SK-N-SH (cell line): Measurements from ENCODE around the gene LRRFIP2. TPM values are rescaled to one million over a fixed set of nuclear protein-coding genes. Genes with fewer than 3 reads are reported as not detected.

Source experiments
- CTCF ChIA-PET: fragments of 300-600, 350-600 bp; formaldehyde crosslinking; extraction: SDS; loops from one replicate; lab custom pipeline; 2021; lab: Yijun Ruan, JAX
- POLR2A ChIA-PET: fragments of 350-600 bp; sonication (Branson Sonifier 250); formaldehyde crosslinking; extraction: SDS; loops from one replicate; lab custom pipeline; 2020; ENCODE audit warnings: antibody characterized with exemption, inconsistent platforms; lab: Yijun Ruan, JAX
- DNase-seq: peaks from one replicate; pipeline ENCODE4 v3.0.0; 2012
- H2AFZ ChIP-seq: fragments of 200-600 bp; sonication (generic); 2 replicates; pipeline ENCODE4 v1.8.1; 2016; ENCODE audit warnings: antibody characterized with exemption, mild to moderate bottlenecking, low read depth
- H3F3A ChIP-seq: fragments of 200-600 bp; sonication (generic); replicated peaks from 2 replicates; pipeline ENCODE3; 2016; ENCODE audit warnings: antibody characterized with exemption, mild to moderate bottlenecking; ENCODE audit not compliant: insufficient read depth
- H3K27ac ChIP-seq, 2 experiments: fragments of 200-500 bp in 1 of 2; fragments of 200-600 bp in 1 of 2; sonication (Bioruptor generic) in 1 of 2; sonication (generic), shearing (Covaris generic) in 1 of 2; 2 replicates each; pipeline versions ENCODE4 v1.5.1 to v1.6.1; 2014 to 2016; ENCODE audit warnings: low read depth in 2 of 2, inconsistent platforms in 1 of 2, low read length in 1 of 2, mild to moderate bottlenecking in 1 of 2, mixed read lengths in 1 of 2
- H3K27me3 ChIP-seq: fragments of 200-600 bp; sonication (generic), shearing (Covaris generic); 2 replicates; pipeline ENCODE4 v1.6.1; 2016; ENCODE audit warnings: mixed run types; ENCODE audit not compliant: insufficient read depth
- H3K36me3 ChIP-seq, 2 experiments: fragments of 200-500 bp in 1 of 2; fragments of 200-600 bp in 1 of 2; sonication (Bioruptor generic) in 1 of 2; sonication (generic) in 1 of 2; replicated peaks in 1 of 2; 2 replicates each; pipeline versions ENCODE3 to v1.5.1; 2014 to 2016; ENCODE audit warnings: low read length in 1 of 2, mild to moderate bottlenecking in 1 of 2; ENCODE audit not compliant: insufficient read depth in 2 of 2, control insufficient read depth in 1 of 2
- H3K4me1 ChIP-seq, 2 experiments: fragments of 200-500 bp in 1 of 2; fragments of 200-600 bp in 1 of 2; sonication (Bioruptor generic) in 1 of 2; sonication (generic), shearing (Covaris generic) in 1 of 2; 2 replicates each; pipeline versions ENCODE4 v1.5.1 to v1.6.1; 2014 to 2016; ENCODE audit warnings: low read depth in 1 of 2, low read length in 1 of 2, mixed run types in 1 of 2; ENCODE audit not compliant: insufficient read depth in 2 of 2, control insufficient read depth in 1 of 2
- H3K4me2 ChIP-seq: fragments of 200-600 bp; sonication (generic), shearing (Covaris generic); 2 replicates; pipeline ENCODE4 v1.6.1; 2017; ENCODE audit warnings: mixed run types
- H3K4me3 ChIP-seq, 2 experiments: fragments of 200-500 bp in 1 of 2; fragments of 200-600 bp in 1 of 2; sonication (Bioruptor generic) in 1 of 2; sonication (generic), shearing (Covaris generic) in 1 of 2; 2 replicates each; pipeline versions ENCODE4 v1.5.1 to v1.8.1; 2014 to 2016; ENCODE audit warnings: low read depth in 2 of 2, inconsistent platforms in 1 of 2, low read length in 1 of 2, mild to moderate bottlenecking in 1 of 2, mixed read lengths in 1 of 2, moderate library complexity in 1 of 2
- H3K79me2 ChIP-seq: fragments of 200-600 bp; sonication (generic); 2 replicates; pipeline ENCODE4 v1.8.1; 2017; ENCODE audit warnings: mild to moderate bottlenecking; ENCODE audit not compliant: insufficient read depth
- H3K9ac ChIP-seq: fragments of 200-600 bp; sonication (generic); 2 replicates; pipeline ENCODE4 v1.6.1; 2017; ENCODE audit warnings: mixed run types
- H3K9me2 ChIP-seq: fragments of 200-600 bp; sonication (generic); 2 replicates; pipeline ENCODE4 v1.6.1; 2017; ENCODE audit warnings: mixed run types
- H3K9me3 ChIP-seq: fragments of 200-600 bp; sonication (generic); 2 replicates; pipeline ENCODE4 v1.6.1; 2017; ENCODE audit warnings: mixed run types, mild to moderate bottlenecking, moderate library complexity
- H4K20me1 ChIP-seq: fragments of 200-600 bp; sonication (generic); 2 replicates; pipeline ENCODE4 v1.6.1; 2017; ENCODE audit warnings: mild to moderate bottlenecking, mixed run types; ENCODE audit not compliant: insufficient read depth
- CHD2 ChIP-seq: fragments of 150-350 bp; IDR thresholded peaks from 2 replicates; pipeline ENCODE4 v1.6.1; 2018; ENCODE audit warnings: low read length; ENCODE audit not compliant: partially characterized antibody
- CTCF ChIP-seq: fragments of 200-600 bp; sonication (generic); IDR thresholded peaks from 2 replicates; pipeline ENCODE4 v1.6.1; 2017; ENCODE audit warnings: antibody characterized with exemption, mild to moderate bottlenecking, moderate library complexity
- EP300 ChIP-seq, 2 experiments: IDR thresholded peaks; 2 replicates each; pipeline versions ENCODE4 v1.4.0 to v1.6.1; 2012; ENCODE audit warnings: borderline replicate concordance in 1 of 2, low read depth in 1 of 2, low read length in 1 of 2
- EZH2phosphoT487 ChIP-seq: fragments of 200-600 bp; sonication (generic); IDR thresholded peaks from 2 replicates; pipeline ENCODE4 v1.6.1; 2017; ENCODE audit warnings: low read depth, mixed run types, mild to moderate bottlenecking, antibody characterized with exemption, moderate library complexity, borderline replicate concordance
- GABPA ChIP-seq: IDR thresholded peaks from 2 replicates; pipeline ENCODE4 v1.4.0; 2012; ENCODE audit warnings: low read depth, mild to moderate bottlenecking
- IRF3 ChIP-seq: fragments of 150-350 bp; IDR thresholded peaks from 2 replicates; pipeline ENCODE4 v1.6.1; 2016; ENCODE audit warnings: mild to moderate bottlenecking, low read depth, low read length
- MAX ChIP-seq: IDR thresholded peaks from 2 replicates; pipeline ENCODE4 v1.4.0; 2012; ENCODE audit warnings: low read depth
- MXI1 ChIP-seq: IDR thresholded peaks from 2 replicates; pipeline ENCODE4 v1.6.1; 2012; ENCODE audit warnings: mild to moderate bottlenecking, low read depth, low read length, improper control_type of control experiment
- NFIC ChIP-seq: IDR thresholded peaks from 2 replicates; pipeline ENCODE4 v1.4.0; 2012; ENCODE audit warnings: borderline replicate concordance
- NRF1 ChIP-seq: IDR thresholded peaks from 2 replicates; pipeline ENCODE4 v1.6.1; 2012; ENCODE audit warnings: low read depth, mild to moderate bottlenecking, low read length
- PBX3 ChIP-seq: IDR thresholded peaks from 2 replicates; pipeline ENCODE4; 2012
- POLR2AphosphoS5 ChIP-seq: IDR thresholded peaks from 2 replicates; pipeline ENCODE4 v1.6.1; 2012; ENCODE audit warnings: low read depth, low read length
- RAD21 ChIP-seq: IDR thresholded peaks from 2 replicates; pipeline ENCODE4 v1.6.1; 2012; ENCODE audit warnings: mild to moderate bottlenecking, low read length
- RCOR1 ChIP-seq: fragments of 150-350 bp; IDR thresholded peaks from 2 replicates; pipeline ENCODE4 v1.6.1; 2017; ENCODE audit warnings: antibody characterized with exemption, low read length
- REST ChIP-seq: IDR thresholded peaks from 2 replicates; pipeline ENCODE4 v1.6.1; 2012; ENCODE audit warnings: mild to moderate bottlenecking, low read depth, low read length, moderate library complexity
- SMC3 ChIP-seq: IDR thresholded peaks from 2 replicates; pipeline ENCODE4 v1.6.1; 2012; ENCODE audit warnings: low read depth, low read length, improper control_type of control experiment
- TAF1 ChIP-seq: IDR thresholded peaks from 2 replicates; pipeline ENCODE4 v1.6.1; 2012; ENCODE audit warnings: low read depth, mild to moderate bottlenecking, low read length, moderate library complexity, borderline replicate concordance
- TEAD4 ChIP-seq: IDR thresholded peaks from 2 replicates; pipeline ENCODE4 v1.4.0; 2012; ENCODE audit warnings: mild to moderate bottlenecking, borderline replicate concordance; ENCODE audit not compliant: insufficient read depth
- USF1 ChIP-seq: IDR thresholded peaks from 2 replicates; pipeline ENCODE4 v1.4.0; 2012; ENCODE audit warnings: low read depth, borderline replicate concordance
- WGBS: methylation state at CpG from one replicate; pipeline ENCODE4 v1.1.6; 2017; ENCODE audit warnings: low lambda C conversion rate; 5-methylcytosine and 5-hydroxymethylcytosine counted together
- polyA plus RNA-seq, 3 experiments: library from polyadenylated mRNA; depleted of rRNA; stranded (reverse); fragments of >200 nt; gene quantifications; 2 replicates each; pipeline ENCODE4 v1.2.3, GENCODE V29; 2012

Gene LRRFIP2
- polyA plus RNA-seq, 1 of the 3 experiments (the other 2 are of a cell fraction), result 27.2 TPM

- ChIA-PET CTCF (no interaction called here), POLR2A (no interaction called here)
- Histone ChIP-seq H3K4me3 (no peak overlapping the region), H3F3A (peaks cover 11% of the 10 kb centered on the region), H3K4me1 (peaks cover 0 to 19% of the 10 kb centered on the region in 2 experiments; a peak in 3 of 4 replicates), H4K20me1 (no peaks in the 10 kb centered on the region), H3K4me2 (no peak overlapping the region), H3K27ac (no peak overlapping the region), H3K9me3 (no peaks in the 10 kb centered on the region), H3K9ac (no peak overlapping the region), H3K79me2 (no peaks in the 10 kb centered on the region), H3K36me3 (peaks cover 40 to 53% of the 10 kb centered on the region in 2 experiments), H3K9me2 (no peaks in the 10 kb centered on the region), H2AFZ (no peak overlapping the region), H3K27me3 (no peaks in the 10 kb centered on the region)
- no peak for TF ChIP-seq GABPA
- no peak for TF ChIP-seq RCOR1
- no peak for TF ChIP-seq CHD2
- TF ChIP-seq POLR2AphosphoS5, result no peak
- TF ChIP-seq NRF1, result no peak
- TF ChIP-seq CTCF, result no peak
- TF ChIP-seq MAX, result no peak
- no peak for TF ChIP-seq USF1
- no peak for TF ChIP-seq SMC3
- TF ChIP-seq NFIC, result no peak
- TF ChIP-seq TAF1, result no peak
- no peak for TF ChIP-seq IRF3
- TF ChIP-seq REST, result no peak
- no peak for TF ChIP-seq EP300 (IDR thresholded peaks at IDR 0.05; ENCODE audit: borderline replicate concordance in 1 of 2, low read depth in 1 of 2, low read length in 1 of 2)
- TF ChIP-seq EZH2phosphoT487, result no peak
- no peak for TF ChIP-seq PBX3
- TF ChIP-seq RAD21, result no peak
- TF ChIP-seq MXI1, result no peak
- no peak for TF ChIP-seq TEAD4
- DNase-seq, result no peak
- WGBS, result 92% methylated on average over 1 of the region's 1 CpG
Observed at GRCh38 chr3:37068031-37068430, 106.4 kb downstream of the LRRFIP2 start.
